Nephron (organoid): Measurements from ENCODE around the gene TTC1.

Experiments used
- H3K27ac Mint-ChIP-seq, 3 experiments: 2 replicates each; pipeline ENCODE4 v1.8.0; 2020; ENCODE audit warnings: mixed read lengths in 3 of 3, mild to moderate bottlenecking in 2 of 3, moderate library complexity in 1 of 3
- H3K27me3 Mint-ChIP-seq: 2 replicates; pipeline ENCODE4 v1.8.0; 2021; ENCODE audit warnings: low read depth, mild to moderate bottlenecking, moderate library complexity, mixed read lengths
- H3K36me3 Mint-ChIP-seq: 2 replicates; pipeline ENCODE4 v1.8.0; 2020; ENCODE audit warnings: low read depth, mixed read lengths
- H3K4me1 Mint-ChIP-seq: 2 replicates; pipeline ENCODE4 v1.8.0; 2020; ENCODE audit warnings: mixed read lengths
- H3K4me3 Mint-ChIP-seq, 3 experiments: 2 replicates each; pipeline ENCODE4 v1.8.0; 2020; ENCODE audit warnings: mild to moderate bottlenecking in 3 of 3, mixed read lengths in 3 of 3, moderate library complexity in 2 of 3
- H3K9me3 Mint-ChIP-seq: 2 replicates; pipeline ENCODE4 v1.8.0; 2020; ENCODE audit warnings: mixed read lengths
- TF ChIP-seq, protein P1 (sequence below), 3 experiments: fragments of 200-600 bp; sonication (generic); IDR thresholded peaks; one replicate each; pipeline ENCODE4 v1.5.0; 2021; ENCODE audit warnings: antibody characterized with exemption in 3 of 3; ENCODE audit not compliant: unreplicated experiment in 3 of 3

The TTC1 gene

DNA sequence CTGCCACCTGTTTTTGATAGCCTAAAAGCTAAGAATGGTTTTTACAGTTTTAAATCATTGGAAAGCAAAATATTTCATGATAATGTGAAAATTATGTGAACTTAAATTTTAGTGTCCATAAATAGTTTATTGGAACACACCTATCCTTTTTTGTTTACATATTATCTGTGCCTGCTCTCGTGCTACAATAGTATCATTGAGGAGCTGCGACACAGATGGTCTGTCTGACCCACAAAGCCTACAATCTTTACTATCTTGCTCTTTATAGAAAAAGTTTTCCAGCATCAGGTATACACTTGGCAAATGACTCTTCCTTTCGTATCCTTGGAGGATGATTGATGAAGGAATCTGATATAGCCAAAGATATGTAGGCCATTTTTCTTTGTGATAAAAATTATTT, 40.2 kb downstream of the TTC1 start:
- TF ChIP-seq, protein P1, sequence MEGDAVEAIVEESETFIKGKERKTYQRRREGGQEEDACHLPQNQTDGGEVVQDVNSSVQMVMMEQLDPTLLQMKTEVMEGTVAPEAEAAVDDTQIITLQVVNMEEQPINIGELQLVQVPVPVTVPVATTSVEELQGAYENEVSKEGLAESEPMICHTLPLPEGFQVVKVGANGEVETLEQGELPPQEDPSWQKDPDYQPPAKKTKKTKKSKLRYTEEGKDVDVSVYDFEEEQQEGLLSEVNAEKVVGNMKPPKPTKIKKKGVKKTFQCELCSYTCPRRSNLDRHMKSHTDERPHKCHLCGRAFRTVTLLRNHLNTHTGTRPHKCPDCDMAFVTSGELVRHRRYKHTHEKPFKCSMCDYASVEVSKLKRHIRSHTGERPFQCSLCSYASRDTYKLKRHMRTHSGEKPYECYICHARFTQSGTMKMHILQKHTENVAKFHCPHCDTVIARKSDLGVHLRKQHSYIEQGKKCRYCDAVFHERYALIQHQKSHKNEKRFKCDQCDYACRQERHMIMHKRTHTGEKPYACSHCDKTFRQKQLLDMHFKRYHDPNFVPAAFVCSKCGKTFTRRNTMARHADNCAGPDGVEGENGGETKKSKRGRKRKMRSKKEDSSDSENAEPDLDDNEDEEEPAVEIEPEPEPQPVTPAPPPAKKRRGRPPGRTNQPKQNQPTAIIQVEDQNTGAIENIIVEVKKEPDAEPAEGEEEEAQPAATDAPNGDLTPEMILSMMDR (IDR thresholded peaks at IDR 0.05; ENCODE audit: unreplicated experiment in 3 of 3) = no peak

GRCh38 chr5:160054047-160054446, 45.1 kb downstream of the TTC1 start:
- TF ChIP-seq, protein P1 (IDR thresholded peaks at IDR 0.05; ENCODE audit: unreplicated experiment in 3 of 3) = no peak
- no peaks in the 10 kb centered on the region for H3K4me1 Mint-ChIP-seq
- H3K9me3 Mint-ChIP-seq = peaks cover 8% of the 10 kb centered on the region
- peaks cover 84% of the 10 kb centered on the region for H3K36me3 Mint-ChIP-seq
- no peak overlapping the region for H3K4me3 Mint-ChIP-seq
- H3K27me3 Mint-ChIP-seq = no peaks in the 10 kb centered on the region
- H3K27ac Mint-ChIP-seq = no peak overlapping the region

More for the DNA sequence above, 40.2 kb downstream of the TTC1 start:
- peaks cover 4% of the 10 kb centered on the region for H3K4me1 Mint-ChIP-seq
- H3K27ac Mint-ChIP-seq = no peak overlapping the region
- peaks cover 75% of the 10 kb centered on the region for H3K36me3 Mint-ChIP-seq
- no peaks in the 10 kb centered on the region for H3K9me3 Mint-ChIP-seq
- H3K4me3 Mint-ChIP-seq = no peak overlapping the region
- H3K27me3 Mint-ChIP-seq = no peaks in the 10 kb centered on the region

GRCh38 chr5:160054831-160055230, 45.9 kb downstream of the TTC1 start:
- TF ChIP-seq, protein P1 (IDR thresholded peaks at IDR 0.05; ENCODE audit: unreplicated experiment in 3 of 3) = no peak
- Mint-ChIP-seq H3K36me3 (peaks cover 84% of the 10 kb centered on the region), H3K4me3 (no peak overlapping the region), H3K4me1 (no peaks in the 10 kb centered on the region), H3K27me3 (no peaks in the 10 kb centered on the region), H3K9me3 (peaks cover 8% of the 10 kb centered on the region), H3K27ac (no peak overlapping the region)

DNA sequence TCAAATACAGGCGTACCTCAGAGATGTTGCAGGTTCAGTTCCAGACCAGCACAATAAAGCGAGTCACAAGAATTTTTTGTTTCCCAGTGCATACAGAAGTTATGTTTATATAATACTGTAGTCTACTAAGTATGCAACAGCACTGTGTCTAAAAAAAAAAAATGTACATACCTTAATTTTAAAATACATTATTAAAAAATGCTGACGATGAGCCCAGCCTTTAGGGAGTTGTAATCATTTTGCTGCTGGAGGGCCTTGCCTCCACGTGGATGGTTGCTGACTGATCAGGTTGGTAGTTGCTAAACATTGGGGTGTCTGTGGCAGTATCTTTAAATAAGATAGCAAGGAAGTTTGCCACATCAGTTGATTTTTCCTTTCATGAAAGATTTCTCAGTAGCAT, 48.3 kb downstream of the TTC1 start:
- Mint-ChIP-seq H3K4me3 (no peak overlapping the region), H3K27me3 (no peaks in the 10 kb centered on the region), H3K9me3 (peaks cover 8% of the 10 kb centered on the region), H3K4me1 (no peaks in the 10 kb centered on the region), H3K36me3 (peaks cover 80% of the 10 kb centered on the region), H3K27ac (no peak overlapping the region)
- TF ChIP-seq, protein P1 (IDR thresholded peaks at IDR 0.05; ENCODE audit: unreplicated experiment in 3 of 3) = no peak

DNA sequence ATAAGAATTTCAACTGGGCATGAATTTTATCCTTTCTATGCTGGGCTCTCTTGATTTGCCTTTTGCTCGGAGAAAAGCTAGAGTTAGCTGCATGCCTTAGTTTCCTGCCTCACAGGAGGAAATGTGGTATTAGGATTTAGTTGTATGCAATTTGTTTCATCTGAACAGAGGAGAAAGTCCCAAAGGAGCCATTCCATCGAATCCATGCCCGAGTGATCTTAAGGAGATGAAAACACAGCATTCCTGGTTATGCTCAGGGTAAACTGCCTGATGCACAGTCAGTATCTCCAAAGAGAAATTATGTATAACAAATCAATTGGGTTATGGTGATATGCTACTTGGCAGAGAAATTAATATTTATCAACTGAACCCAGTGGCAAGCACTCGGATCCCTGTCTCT, 51.1 kb downstream of the TTC1 start:
- H3K27ac Mint-ChIP-seq = no peak overlapping the region
- TF ChIP-seq, protein P1 (IDR thresholded peaks at IDR 0.05; ENCODE audit: unreplicated experiment in 3 of 3) = no peak
- H3K36me3 Mint-ChIP-seq = peaks cover 72% of the 10 kb centered on the region
- peaks cover 8% of the 10 kb centered on the region for H3K9me3 Mint-ChIP-seq
- H3K4me3 Mint-ChIP-seq = no peak overlapping the region
- H3K4me1 Mint-ChIP-seq = no peaks in the 10 kb centered on the region
- H3K27me3 Mint-ChIP-seq = no peaks in the 10 kb centered on the region

- H3K36me3 Mint-ChIP-seq = peaks cover 59% of the 10 kb centered on the region
- peaks cover 8% of the 10 kb centered on the region for H3K9me3 Mint-ChIP-seq
- H3K27ac Mint-ChIP-seq = no peak overlapping the region
- TF ChIP-seq, protein P1 (IDR thresholded peaks at IDR 0.05; ENCODE audit: unreplicated experiment in 3 of 3) = no peak
- no peaks in the 10 kb centered on the region for H3K27me3 Mint-ChIP-seq
- no peaks in the 10 kb centered on the region for H3K4me1 Mint-ChIP-seq
- H3K4me3 Mint-ChIP-seq = no peak overlapping the region
Observed at GRCh38 chr5:160061770-160062169, 52.8 kb downstream of the TTC1 start.
